HepG2 (cell line): ENCODE data around the gene TFRC. TPM values are rescaled to one million over a fixed set of nuclear protein-coding genes. Genes with fewer than 3 reads are reported as not detected.

Source experiments
- ATAC-seq: fragments of 200-7000 bp; cut with Tn5 transposase; 3 replicates; pipeline ENCODE4 v1.9.1; 2020; ENCODE audit warnings: mild to moderate bottlenecking, moderate library complexity
- BruUV-seq: library from RNA; stranded (reverse); fragments of 400-500 nt; replicated peaks from 2 replicates; lab custom pipeline; 2021; lab: Mats Ljungman, UMichigan
- CTCF ChIA-PET: fragments of 300-600 bp; formaldehyde crosslinking; extraction: SDS; loops from one replicate; lab custom pipeline; 2021; ENCODE audit warnings: low total read pairs, inconsistent platforms, low intra/inter-chr PET ratio; lab: Yijun Ruan, JAX
- POLR2A ChIA-PET: fragments of 350-600 bp; sonication (Branson Sonifier 250); formaldehyde crosslinking; loops from one replicate; lab custom pipeline; 2020; ENCODE audit warnings: antibody characterized with exemption, inconsistent platforms; lab: Yijun Ruan, JAX
- DNase-seq: peaks from one replicate; pipeline ENCODE4 v3.0.0-alpha.2; 2015; ENCODE audit warnings: low spot score
- FAIRE-seq: peaks from 3 replicates; lab custom pipeline; 2011; peaks lifted over from hg19 to GRCh38; lab: Jason Lieb, UNC
- H2AFZ ChIP-seq: one replicate; pipeline ENCODE4 v1.6.1; 2011; ENCODE audit warnings: low read length, inconsistent platforms
- H3K27ac ChIP-seq: fragments of 300-600 bp; 3 replicates; pipeline ENCODE4 v1.8.0; 2011; ENCODE audit warnings: mixed run types, mild to moderate bottlenecking, mixed read lengths, low read length, inconsistent platforms; ENCODE audit not compliant: insufficient read depth; ENCODE audit errors: extremely low read length
- H3K27me3 ChIP-seq, 2 experiments: fragments of 200-600 bp in 1 of 2; 2 replicates in 1 of 2; 3 replicates in 1 of 2; pipeline versions ENCODE4 v1.6.0 to v1.8.0; 2011; ENCODE audit warnings: low read length in 2 of 2, mild to moderate bottlenecking in 2 of 2, moderate library complexity in 2 of 2, inconsistent platforms in 1 of 2; ENCODE audit not compliant: insufficient read depth in 2 of 2, control insufficient read depth in 1 of 2
- H3K36me3 ChIP-seq, 2 experiments: fragments of 200-600 bp in 1 of 2; replicated peaks in 1 of 2; 2 replicates in 1 of 2; 3 replicates in 1 of 2; pipeline versions ENCODE4 v1.5.1 to v1.8.0; 2011; ENCODE audit warnings: low read length in 2 of 2, inconsistent platforms in 1 of 2; ENCODE audit not compliant: insufficient read depth in 2 of 2, control insufficient read depth in 1 of 2
- H3K4me1 ChIP-seq: 2 replicates; pipeline ENCODE4 v1.5.1; 2012; ENCODE audit warnings: low read length, inconsistent platforms; ENCODE audit not compliant: insufficient read depth
- H3K4me2 ChIP-seq: 2 replicates; pipeline ENCODE4 v1.6.0; 2011; ENCODE audit warnings: low read depth, low read length, inconsistent platforms
- H3K4me3 ChIP-seq, 3 experiments: fragments of 200-600 bp in 1 of 3; sonication (generic), shearing (Covaris generic) in 1 of 3; replicated peaks in 1 of 3; 2 replicates each; pipeline ENCODE4 v1.5.1; 2011 to 2016; ENCODE audit warnings: low read length in 3 of 3, inconsistent platforms in 2 of 3, low read depth in 2 of 3, mild to moderate bottlenecking in 2 of 3, control low read depth in 1 of 3, mixed read lengths in 1 of 3; ENCODE audit not compliant: insufficient read depth in 1 of 3
- H3K79me2 ChIP-seq: one replicate; pipeline ENCODE4 v1.6.1; 2011; ENCODE audit warnings: low read length, inconsistent platforms; ENCODE audit not compliant: insufficient read depth
- H3K9ac ChIP-seq: 2 replicates; pipeline ENCODE4 v1.6.0; 2011; ENCODE audit warnings: mild to moderate bottlenecking, low read depth, low read length, inconsistent platforms; ENCODE audit not compliant: insufficient read depth
- H3K9me3 ChIP-seq: 2 replicates; pipeline ENCODE4 v1.5.1; 2012; ENCODE audit warnings: mild to moderate bottlenecking, low read length
- H4K20me1 ChIP-seq: 2 replicates; pipeline ENCODE4 v1.6.0; 2011; ENCODE audit warnings: inconsistent platforms, mild to moderate bottlenecking, low read length, moderate library complexity; ENCODE audit not compliant: insufficient read depth
- BRCA1 ChIP-seq: sonication (generic); formaldehyde crosslinking; IDR thresholded peaks from 2 replicates; pipeline ENCODE4 v1.4.0; 2020; ENCODE audit warnings: missing genetic modification reagents
- CCAR2 ChIP-seq: fragments of 200-400 bp; formaldehyde crosslinking; optimal IDR thresholded peaks from 2 replicates; pipeline ENCODE3; 2018; ENCODE audit warnings: low read depth, mild to moderate bottlenecking, low read length, moderate library complexity
- CENPBD1 ChIP-seq: sonication (generic); formaldehyde crosslinking; IDR thresholded peaks from 2 replicates; pipeline ENCODE4 v1.8.0; 2022; ENCODE audit warnings: missing genetic modification reagents, low read depth, mild to moderate bottlenecking, borderline replicate concordance
- ETV5 ChIP-seq: IDR thresholded peaks from 2 replicates; pipeline ENCODE4 v1.6.1; 2018; ENCODE audit warnings: missing biosample characterization, missing genetic modification reagents, inconsistent platforms, borderline replicate concordance
- HNF1B ChIP-seq: sonication (generic); formaldehyde crosslinking; IDR thresholded peaks from 2 replicates; pipeline ENCODE4 v1.5.1; 2020; ENCODE audit warnings: mild to moderate bottlenecking, moderate library complexity, missing genetic modification reagents
- HOXA3 ChIP-seq: sonication (generic); formaldehyde crosslinking; IDR thresholded peaks from 2 replicates; pipeline ENCODE4 v1.5.0; 2020; ENCODE audit warnings: missing genetic modification reagents
- IKZF1 ChIP-seq: fragments of 450-650 bp; IDR thresholded peaks from 2 replicates; pipeline ENCODE4 v1.7.1; 2016
- RARG ChIP-seq: sonication (generic); formaldehyde crosslinking; IDR thresholded peaks from 2 replicates; pipeline ENCODE4 v1.4.0; 2020; ENCODE audit warnings: low read depth, mild to moderate bottlenecking, missing genetic modification reagents
- ZBTB42 ChIP-seq: sonication (generic); formaldehyde crosslinking; IDR thresholded peaks from 2 replicates; pipeline ENCODE4 v1.5.0; 2020; ENCODE audit warnings: mild to moderate bottlenecking, missing genetic modification reagents
- ZNF121 ChIP-seq: sonication (generic); formaldehyde crosslinking; IDR thresholded peaks from 2 replicates; pipeline ENCODE4 v1.5.0; 2020; ENCODE audit warnings: mild to moderate bottlenecking, missing genetic modification reagents
- ZNF691 ChIP-seq: sonication (generic); formaldehyde crosslinking; IDR thresholded peaks from 2 replicates; pipeline ENCODE4 v1.4.0; 2020; ENCODE audit warnings: missing genetic modification reagents, low read depth, mild to moderate bottlenecking, borderline replicate concordance
- ZNF777 ChIP-seq: sonication (generic); formaldehyde crosslinking; IDR thresholded peaks from 2 replicates; pipeline ENCODE4 v1.4.0; 2020; ENCODE audit warnings: missing genetic modification reagents
- WGBS: methylation state at CpG from one replicate; pipeline ENCODE4 v1.1.6; 2017; ENCODE audit warnings: low lambda C conversion rate; 5-methylcytosine and 5-hydroxymethylcytosine counted together
- in situ Hi-C: cut with HindIII; loops from 2 replicates; pipeline ENCODE4 v1.10.0; 2017; ENCODE audit warnings: low pct_unique_long_range_greater_than_20kb; ENCODE audit not compliant: extremely low pct_ligation_motif_present
- intact Hi-C: fragments of 100-400 bp; cut with micrococcal nuclease; formaldehyde crosslinking; loops from one replicate; pipeline ENCODE4 v1.10.0; 2022; ENCODE audit not compliant: unreplicated experiment
- polyA plus RNA-seq, 8 experiments: library from polyadenylated mRNA; depleted of rRNA in 3 of 8; stranded (reverse) in 7 of 8; unstranded in 1 of 8; fragments of >200 nt; fragmentation: Illumina TruSeq in 4 of 8; extraction: Trizol in 4 of 8; gene quantifications; 2 replicates each; pipeline versions ENCODE4 v1.2.1 to v1.2.3, GENCODE V29; 2011 to 2016; ENCODE audit warnings: low read depth in 4 of 8, missing spikeins in 1 of 8, mixed read lengths in 1 of 8; ENCODE audit not compliant: insufficient read depth in 1 of 8
- total RNA-seq, 5 experiments: library from RNA; depleted of rRNA; stranded (reverse); fragments of >200 nt; fragmentation: Illumina TruSeq; extraction: Trizol; gene quantifications; 2 replicates each; pipeline ENCODE4 v1.2.3, GENCODE V29; 2016; ENCODE audit warnings: low read depth in 1 of 5

Gene TFRC
- total and polyA plus RNA-seq, 2 of the 13 experiments (the other 11 are each of a cell fraction or from before 2014, with no cell fraction given), result 188 to 274 TPM

- Histone ChIP-seq H3K4me2 (peak overlapping the region; percentile 55), H3K9me3 (no peaks in the 10 kb centered on the region), H3K4me1 (peaks cover 21% of the 10 kb centered on the region), H3K36me3 (no peaks in the 10 kb centered on the region), H2AFZ (no peak overlapping the region), H3K79me2 (no peaks in the 10 kb centered on the region), H3K4me3 (peak overlapping the region in 1 of 3 experiments; percentile 37; a peak in 1 of 6 replicates), H3K27ac (no peak overlapping the region), H3K27me3 (peaks cover 2 to 4% of the 10 kb centered on the region in 2 experiments; a peak in 3 of 5 replicates), H4K20me1 (no peaks in the 10 kb centered on the region), H3K9ac (no peak overlapping the region)
- DNase-seq, result no peak
- in situ Hi-C loops (no loop called here), intact Hi-C loops (loop anchor here (10.0 kb wide), 1 partner anchor 47 kb away; no protein-coding TSS in a partner anchor)
- CTCF ChIA-PET, result no interaction called here
- 10% methylated on average over 9 of the region's 12 CpGs for WGBS
- ATAC-seq, result peak; percentile 58
- no TSS peak for BruUV-seq
- TF ChIP-seq IKZF1 (no peak), ZNF121 (CRISPR knock-in tag) (0 out of 2 replicates have a peak, but pooled peaks have one; percentile 26), RARG (CRISPR knock-in tag) (no peak), ZBTB42 (CRISPR knock-in tag) (no peak), ETV5 (CRISPR knock-in tag) (0 out of 2 replicates have a peak, but pooled peaks have one; percentile 8), HOXA3 (0 out of 2 replicates have a peak, but pooled peaks have one; percentile 15)
- FAIRE-seq, result no peak
- POLR2A ChIA-PET, result interaction anchor here (1.6 kb wide), 1 partner anchor 17 kb away, joined by 3 read pairs; no protein-coding TSS in a partner anchor
These were observed 45.6 kb upstream of the TFRC start for GRCh38 chr3:196127308-196128040.

GRCh38 chr3:196124608-196125007 lies 42.7 kb upstream of the TFRC start:
- 55% methylated on average over 4 of the region's 5 CpGs for WGBS
- Histone ChIP-seq H3K9ac (no peak overlapping the region), H3K4me3 (no peak overlapping the region), H4K20me1 (no peaks in the 10 kb centered on the region), H3K9me3 (no peaks in the 10 kb centered on the region), H3K36me3 (no peaks in the 10 kb centered on the region), H3K4me2 (no peak overlapping the region), H2AFZ (no peak overlapping the region), H3K79me2 (no peaks in the 10 kb centered on the region), H3K4me1 (peaks cover 45% of the 10 kb centered on the region), H3K27me3 (no peaks in the 10 kb centered on the region), H3K27ac (no peak overlapping the region)
- intact Hi-C loops, result loop anchor here (10.0 kb wide), 1 partner anchor 50 kb away; no protein-coding TSS in a partner anchor
- TF ChIP-seq CCAR2 (no peak), CENPBD1 (CRISPR knock-in tag) (no peak), ZNF691 (CRISPR knock-in tag) (no peak), ZNF777 (CRISPR knock-in tag) (no peak), BRCA1 (no peak), HNF1B (CRISPR knock-in tag) (no peak)
- ATAC-seq (no peak), DNase-seq (no peak), FAIRE-seq (no peak)
- BruUV-seq, result no TSS peak
- in situ Hi-C loops, result no loop called here
- POLR2A ChIA-PET, result no interaction called here
- CTCF ChIA-PET, result no interaction called here
